Glomerular visceral epithelial cell (primary cell): ENCODE data around the gene MOSMO.
"Not testable (repeated sequence)": the region's sequence is repeated elsewhere in the genome, so short reads cannot be mapped to it uniquely, and the experiment has no call there.

Experiments
- DNase-seq: peaks from one replicate; pipeline ENCODE4 v3.0.0-alpha.2; 2016; ENCODE audit errors: extremely low spot score

MOSMO gene

DNA sequence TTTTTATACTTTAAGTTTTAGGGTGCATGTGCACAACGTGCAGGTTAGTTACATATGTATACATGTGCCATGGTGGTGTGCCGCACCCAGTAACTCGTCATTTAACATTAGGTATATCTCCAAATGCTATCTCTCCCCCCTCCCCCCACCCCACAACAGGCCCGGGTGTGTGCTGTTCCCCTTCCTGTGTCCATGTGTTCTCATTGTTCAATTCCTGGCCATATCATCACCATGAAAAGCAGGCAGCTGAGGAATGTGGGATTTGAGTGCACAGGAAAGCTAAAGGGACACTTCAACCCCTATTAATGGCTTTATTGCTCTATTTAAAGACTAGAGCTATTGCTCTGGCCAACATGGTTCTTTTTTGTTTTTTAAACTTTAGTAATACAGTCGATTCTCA lies 38.0 kb downstream of the MOSMO start:
- DNase-seq: not testable (repeated sequence)

- DNase-seq: no peak
Observed at GRCh38 chr16:22050963-22051362, 43.1 kb downstream of the MOSMO start.

DNA sequence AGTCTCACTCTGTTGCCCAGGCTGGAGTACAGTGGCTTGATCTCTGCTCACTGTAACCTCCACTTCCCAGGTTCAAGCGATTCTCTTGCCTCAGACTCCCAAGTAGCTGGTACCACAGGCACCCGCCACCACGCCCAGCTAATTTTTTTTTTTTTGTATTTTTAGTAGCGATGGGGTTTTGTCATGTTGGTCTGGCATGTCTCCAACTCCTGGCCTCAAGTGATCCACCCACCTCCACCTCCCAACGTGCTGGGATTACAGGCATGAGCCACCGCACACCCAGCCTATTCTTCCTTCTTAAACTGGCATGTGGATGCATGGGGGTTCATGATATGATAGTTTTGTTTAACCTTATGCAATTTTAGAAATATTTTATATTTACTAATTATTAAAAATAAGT lies 45.1 kb downstream of the MOSMO start:
- DNase-seq: peak; percentile 8

GRCh38 chr16:22053921-22054341 lies 46.0 kb downstream of the MOSMO start:
- DNase-seq: no peak

DNA sequence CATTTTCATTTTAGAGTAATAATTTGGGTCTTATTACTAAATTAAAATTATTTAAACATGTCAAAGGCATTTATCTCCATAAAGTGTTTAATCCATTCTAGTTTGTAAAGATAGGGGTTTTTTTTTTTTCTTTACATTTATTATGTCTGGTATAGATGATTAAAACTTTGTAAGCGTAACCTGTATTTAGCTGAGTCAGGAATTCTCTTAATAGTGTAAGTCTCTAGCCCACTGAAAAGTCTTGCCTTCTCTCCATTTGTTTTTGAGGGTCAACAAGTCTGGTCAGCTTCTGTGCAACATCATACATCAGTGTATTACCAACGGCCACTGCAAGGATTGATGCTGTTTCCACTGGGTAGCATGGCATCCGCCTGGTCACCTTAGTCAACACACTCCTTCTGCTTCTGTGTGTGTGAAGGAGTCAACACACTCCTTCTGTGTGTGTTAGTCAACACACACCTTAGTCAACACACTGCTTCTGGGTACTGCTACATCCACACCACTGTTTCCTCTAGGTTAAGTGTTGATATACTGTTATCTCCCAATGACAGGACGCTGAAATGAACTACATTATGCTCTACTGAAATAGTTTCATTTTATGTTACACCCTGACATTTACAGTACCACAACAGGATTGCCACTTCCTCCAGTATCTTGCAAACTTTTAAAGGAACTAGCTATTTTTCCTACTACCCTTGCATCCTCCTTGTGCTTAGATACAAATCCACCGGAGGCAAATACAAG lies 47.1 kb downstream of the MOSMO start:
- DNase-seq: no peak

DNA sequence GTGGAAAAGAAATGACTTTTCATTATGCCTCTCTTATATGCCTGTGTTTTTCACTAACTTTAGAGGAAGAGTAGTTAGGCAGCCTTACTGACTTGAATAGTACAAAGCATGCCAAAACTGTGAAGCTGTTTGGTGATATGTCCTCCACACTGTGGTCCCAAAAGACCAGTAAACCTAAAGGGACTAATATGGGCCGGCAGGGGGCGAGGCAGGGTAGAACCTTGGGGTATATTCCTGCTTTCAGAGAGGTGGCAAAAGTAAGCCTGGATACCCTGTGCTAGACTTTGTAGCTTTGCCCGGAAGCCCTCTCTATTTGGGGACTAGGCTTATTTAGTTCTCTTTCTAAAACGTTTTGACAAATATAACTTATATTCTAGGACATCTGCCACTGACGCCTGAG lies 48.0 kb downstream of the MOSMO start:
- no peak for DNase-seq

DNA sequence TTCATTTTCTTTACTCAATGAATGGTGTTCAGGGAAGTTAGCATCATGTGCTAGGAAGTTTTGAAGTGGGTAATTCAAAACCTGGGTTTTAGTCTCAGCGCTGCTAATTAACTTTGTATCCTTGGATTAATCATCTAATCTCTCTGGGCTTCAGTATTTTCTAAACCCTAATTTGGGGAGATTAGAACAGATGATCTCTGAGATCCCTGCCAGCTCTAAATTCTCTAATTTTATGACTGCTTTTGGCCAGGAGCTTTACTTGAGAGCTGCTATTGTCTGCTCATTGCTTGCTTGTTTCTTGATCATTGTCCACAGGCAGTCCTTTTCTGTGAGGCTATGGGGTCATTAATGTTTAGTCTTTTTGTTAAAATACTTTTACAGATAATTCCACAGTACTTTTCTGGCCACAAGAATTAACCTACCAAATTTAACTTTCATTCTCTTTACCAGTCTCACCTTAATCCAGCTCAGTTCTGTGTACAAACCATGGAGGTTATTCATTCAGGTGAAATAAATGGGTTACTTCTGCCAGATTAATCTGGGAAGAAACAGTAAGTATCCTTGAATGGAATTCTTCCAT lies 56.1 kb downstream of the MOSMO start:
- DNase-seq: no peak

DNA sequence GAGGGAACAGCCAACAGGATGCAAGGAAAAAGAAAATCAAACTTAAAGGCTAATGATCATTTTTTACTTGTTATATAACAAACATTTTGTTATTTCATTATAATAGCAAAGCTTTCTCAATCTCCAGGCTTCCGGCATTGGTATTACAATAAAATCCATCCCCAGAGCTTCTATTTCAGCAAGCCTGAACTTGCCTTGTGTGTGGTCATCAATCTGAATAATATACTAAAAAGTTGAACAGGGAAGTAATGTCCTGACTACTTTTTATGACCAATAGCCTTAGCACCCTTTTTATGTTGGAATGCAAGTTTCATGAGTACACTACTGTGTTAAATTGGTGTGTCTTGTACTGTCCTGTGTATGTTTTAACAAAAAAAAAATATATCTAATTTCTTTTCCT lies 57.3 kb downstream of the MOSMO start:
- no peak for DNase-seq

DNA sequence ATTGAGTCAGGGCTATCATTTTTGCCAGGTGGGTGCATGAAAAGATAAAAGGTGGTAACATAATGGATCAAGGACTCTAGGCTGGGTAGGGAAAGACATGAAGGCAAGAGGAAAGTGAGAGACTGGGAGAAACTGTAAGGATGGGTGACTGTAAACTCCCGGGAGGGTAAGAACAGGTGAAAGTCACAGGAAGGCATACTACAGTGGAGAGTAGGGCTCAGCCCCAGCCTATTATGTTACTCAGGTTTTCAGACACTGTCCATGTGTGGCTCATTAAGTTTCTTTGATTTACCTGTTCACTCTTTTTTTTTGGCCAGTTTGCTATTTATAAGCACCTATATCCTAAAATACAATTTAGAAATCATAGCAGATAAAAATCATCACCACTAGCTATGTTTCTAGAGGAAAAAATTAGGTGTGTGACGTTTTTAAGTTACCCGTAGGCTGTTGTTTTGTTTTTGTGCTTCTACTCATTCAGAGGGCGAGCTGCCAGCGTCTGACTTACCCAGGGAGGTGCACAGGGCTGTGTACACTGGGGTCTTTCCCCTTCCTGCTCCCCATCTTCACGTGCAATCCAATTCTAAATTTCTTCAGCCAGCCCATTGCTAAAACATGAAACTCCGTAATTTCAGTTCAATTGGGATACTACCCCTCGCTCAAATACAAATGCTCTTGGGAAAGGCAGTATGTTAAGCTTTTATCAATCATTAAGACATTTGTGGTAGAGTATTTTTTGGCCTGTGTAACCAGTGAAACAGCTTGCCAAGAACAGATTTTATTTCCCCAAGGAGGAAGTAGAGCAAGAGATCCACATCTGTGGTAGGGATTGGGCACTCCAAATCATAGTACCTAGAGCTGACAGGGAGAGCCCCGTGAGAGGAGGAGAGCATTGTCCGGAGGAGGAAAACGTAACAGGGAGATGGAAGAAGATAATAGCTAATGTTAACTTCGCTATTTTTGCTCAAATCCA lies 62.7 kb downstream of the MOSMO start:
- no peak for DNase-seq

DNA sequence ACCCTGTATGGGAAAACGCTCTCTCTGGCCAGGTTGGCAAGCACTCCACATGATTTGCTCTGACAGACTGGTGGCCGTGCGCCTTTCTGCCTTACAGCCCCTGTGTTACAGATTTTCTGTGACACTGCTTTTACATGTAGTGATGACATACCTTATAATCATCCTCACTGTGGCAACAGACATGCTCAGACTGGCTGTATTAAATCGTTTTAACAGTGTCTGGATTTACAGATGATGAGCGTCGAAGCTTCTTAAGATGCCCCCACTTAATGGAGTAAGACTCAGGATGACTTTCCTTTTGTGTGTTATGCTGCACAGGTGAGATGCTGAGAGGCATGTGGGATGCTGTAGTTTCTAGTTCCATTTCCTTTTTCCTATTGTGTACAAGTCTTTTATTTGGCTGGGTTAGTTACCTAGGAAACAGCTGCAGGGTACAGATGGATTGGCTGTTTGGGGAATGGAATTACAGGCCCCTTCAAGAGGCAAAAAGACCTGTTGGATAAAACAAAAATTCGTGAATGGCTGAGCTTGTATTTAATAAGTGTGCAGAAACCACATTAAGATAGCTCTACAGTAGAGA lies 63.5 kb downstream of the MOSMO start:
- no peak for DNase-seq

- DNase-seq: no peak
Observed at GRCh38 chr16:22073350-22073749, 65.4 kb downstream of the MOSMO start.

GRCh38 chr16:22075043-22075757 lies 67.3 kb downstream of the MOSMO start:
- peak; percentile 5 for DNase-seq

- DNase-seq: no peak
Observed at GRCh38 chr16:22075776-22076175, 67.9 kb downstream of the MOSMO start.

DNA sequence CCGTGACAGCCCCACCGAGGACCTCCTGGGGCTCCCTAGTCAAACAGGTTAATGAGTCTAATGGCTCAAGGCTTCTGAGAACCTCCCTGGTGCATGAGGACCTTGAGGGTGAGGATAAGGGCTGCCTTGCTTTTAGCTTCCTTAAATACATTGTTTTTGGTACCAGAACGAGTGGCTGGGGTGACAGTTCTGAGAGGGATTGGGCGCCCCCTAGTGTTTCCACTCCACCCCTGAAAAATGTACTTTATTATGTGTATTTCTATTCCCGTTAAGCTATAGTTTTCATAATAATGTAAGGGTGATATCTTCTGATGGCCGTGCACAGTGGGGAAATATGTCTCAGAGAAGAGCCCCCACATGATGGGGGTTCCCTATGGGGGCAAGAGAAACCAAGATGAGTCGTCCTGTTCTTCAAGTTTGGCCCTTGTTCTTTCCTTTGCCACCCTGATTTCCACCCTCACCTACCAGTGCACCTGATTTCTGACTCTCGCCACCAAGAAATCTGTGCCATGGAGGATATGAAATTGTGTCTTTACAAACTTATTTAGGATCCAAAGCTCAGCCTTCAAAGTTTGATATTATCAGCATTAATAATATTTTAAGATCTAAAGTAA lies 69.9 kb downstream of the MOSMO start:
- DNase-seq: peak; percentile 52

DNA sequence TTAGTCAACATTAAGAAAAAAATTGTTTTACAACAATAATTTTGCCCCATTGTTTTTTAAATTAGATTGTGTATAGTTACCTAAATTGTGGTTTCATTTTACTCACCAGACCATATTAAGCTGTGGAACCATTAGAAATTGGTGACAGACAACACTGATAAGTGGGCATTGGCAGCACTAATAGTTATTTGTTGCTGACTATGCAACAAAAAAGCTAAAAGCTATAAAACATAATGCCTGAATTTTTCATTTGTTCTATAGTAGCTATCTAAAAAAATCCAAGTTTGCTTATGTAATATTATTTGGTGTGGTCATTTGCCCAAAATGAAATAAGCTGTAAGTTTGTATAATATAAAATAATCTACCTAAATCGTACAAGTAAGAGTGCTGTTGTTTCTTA lies 70.7 kb downstream of the MOSMO start:
- no peak for DNase-seq

DNA sequence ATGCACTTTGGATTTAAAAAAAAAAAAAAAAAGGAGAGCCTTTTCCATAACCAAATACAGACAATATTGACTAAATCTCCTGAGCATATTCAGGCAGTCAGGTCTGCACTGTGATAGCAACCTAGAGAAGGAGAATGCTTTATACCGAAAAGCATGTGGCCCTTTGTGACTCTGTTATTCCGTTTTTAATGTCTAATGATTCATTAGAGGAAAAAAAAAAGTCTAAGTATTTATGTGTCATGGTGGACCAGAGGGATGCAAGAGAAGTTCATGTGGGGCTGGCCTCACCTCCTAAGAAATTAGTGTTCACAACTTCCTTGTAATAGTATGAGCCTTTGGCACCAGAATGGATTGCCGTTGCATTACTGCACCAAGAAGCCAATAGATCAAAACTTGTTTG lies 73.1 kb downstream of the MOSMO start:
- DNase-seq: no peak

DNA sequence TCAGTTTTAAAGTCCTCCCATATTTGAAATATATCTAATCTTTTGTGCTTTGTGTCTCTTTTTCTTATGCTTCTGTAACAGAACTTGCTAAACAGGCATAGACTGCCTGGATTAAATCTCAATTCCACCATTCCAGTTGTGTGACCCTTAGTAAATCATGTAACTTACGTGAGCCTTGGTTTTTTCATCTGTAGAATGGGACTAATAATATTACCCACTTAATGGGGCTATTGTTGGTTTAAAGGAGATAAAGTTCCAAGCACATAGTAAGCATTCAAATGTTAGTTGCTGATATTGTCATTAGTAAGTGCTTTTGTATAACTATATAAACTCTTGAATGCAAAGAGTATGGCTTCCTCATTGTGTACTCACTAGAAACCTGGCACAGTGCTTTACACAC lies 78.5 kb downstream of the MOSMO start:
- no peak for DNase-seq

DNA sequence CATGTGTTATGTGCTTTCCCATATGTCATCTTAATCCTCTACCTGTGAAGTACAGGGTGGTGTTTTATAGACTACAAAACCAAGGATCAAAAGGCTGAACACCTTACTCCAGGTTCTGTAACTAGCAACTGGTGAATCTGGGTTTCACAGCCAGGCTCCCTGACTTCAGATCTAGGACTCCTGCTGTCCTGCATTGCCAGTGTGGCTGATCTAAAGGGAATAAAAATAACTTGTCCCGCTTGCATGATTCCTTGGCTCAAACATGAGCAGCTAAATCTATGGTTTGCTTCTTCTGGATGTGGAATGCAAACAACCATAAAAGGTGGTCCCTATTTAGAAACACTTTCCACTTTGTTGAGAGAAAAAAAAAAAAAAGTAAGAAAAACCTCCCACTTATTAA lies 80.7 kb downstream of the MOSMO start:
- DNase-seq: no peak

DNA sequence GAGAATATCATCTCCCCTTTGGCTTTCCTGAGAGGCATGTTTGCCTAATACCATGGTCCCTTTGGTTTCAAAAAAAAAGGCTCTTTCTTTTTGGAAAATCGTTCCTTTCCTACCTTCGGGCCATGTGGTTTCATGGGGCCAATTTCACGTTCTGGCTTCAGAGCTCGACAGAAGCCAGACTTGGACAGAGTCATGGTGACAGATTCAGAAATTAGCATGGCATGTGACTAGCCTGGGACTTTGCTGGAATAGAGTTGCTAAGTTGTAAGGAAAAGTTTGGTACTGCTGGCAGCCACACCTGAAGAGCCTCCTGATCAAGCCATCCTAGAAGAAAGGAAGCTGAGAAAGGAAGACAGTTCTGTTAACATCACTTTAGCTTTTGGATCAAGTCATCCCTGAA lies 82.0 kb downstream of the MOSMO start:
- no peak for DNase-seq

- no peak for DNase-seq
Observed at GRCh38 chr16:22091721-22092120, 83.8 kb downstream of the MOSMO start.
